ENCODE results near the gene LY6G6D.

The LY6G6D gene

GRCh38 chr6:31734247-31734820, 19.2 kb downstream of the LY6G6D start:
- no peak for DNase-seq (ENCODE audit: low read depth)
- peak overlapping the region; percentile 100 for H3K4me3 ChIP-seq (ENCODE audit: low read depth, low read length)
- TF ChIP-seq CTCF (IDR thresholded peaks at IDR 0.05; ENCODE audit: low read depth, low read length): no peak
- no peak for TF ChIP-seq POLR2A (IDR thresholded peaks at IDR 0.05; ENCODE audit: extremely low read depth, insufficient read length)
- TF ChIP-seq MAX (IDR thresholded peaks at IDR 0.05; ENCODE audit: low read depth, low read length): no peak
- no peak for TF ChIP-seq MYC (IDR thresholded peaks at IDR 0.05; ENCODE audit: low read depth, low read length)

GRCh38 chr6:31734821-31735406, 19.8 kb downstream of the LY6G6D start:
- TF ChIP-seq MYC (IDR thresholded peaks at IDR 0.05; ENCODE audit: low read depth, low read length) (peak; percentile 85), CTCF (IDR thresholded peaks at IDR 0.05; ENCODE audit: low read depth, low read length) (no peak), POLR2A (IDR thresholded peaks at IDR 0.05; ENCODE audit: extremely low read depth, insufficient read length) (peak; percentile 59), MAX (IDR thresholded peaks at IDR 0.05; ENCODE audit: low read depth, low read length) (peak; percentile 71)
- peak overlapping the region; percentile 100 for H3K4me3 ChIP-seq (ENCODE audit: low read depth, low read length)
- peak; percentile 95 for DNase-seq (ENCODE audit: low read depth)

- peak; percentile 87 for TF ChIP-seq POLR2A (IDR thresholded peaks at IDR 0.05; ENCODE audit: extremely low read depth, insufficient read length)
- peak; percentile 20; the same call in 1 of the 2 replicates for TF ChIP-seq MAX (IDR thresholded peaks at IDR 0.05; ENCODE audit: low read depth, low read length)
- peak; percentile 57 for TF ChIP-seq MYC (IDR thresholded peaks at IDR 0.05; ENCODE audit: low read depth, low read length)
- TF ChIP-seq CTCF (IDR thresholded peaks at IDR 0.05; ENCODE audit: low read depth, low read length): no peak
- peak within 1 kb of the TSS; percentile 100 for H3K4me3 ChIP-seq (ENCODE audit: low read depth, low read length)
- peak; percentile 99 for DNase-seq (ENCODE audit: low read depth)
Observed at GRCh38 chr6:31736021-31736767, 21.0 kb downstream of the LY6G6D start, which contains the start of gene CLIC1. Gene CLIC1, minus strand, starts transcription at chr6:31736530. Its CDS starts 230 bp downstream, at chr6:31736300.

GRCh38 chr6:31736768-31737314, 21.7 kb downstream of the LY6G6D start:
- peak; percentile 53 for DNase-seq (ENCODE audit: low read depth)
- no peak for TF ChIP-seq MYC (IDR thresholded peaks at IDR 0.05; ENCODE audit: low read depth, low read length)
- TF ChIP-seq POLR2A (IDR thresholded peaks at IDR 0.05; ENCODE audit: extremely low read depth, insufficient read length): no peak
- TF ChIP-seq MAX (IDR thresholded peaks at IDR 0.05; ENCODE audit: low read depth, low read length): no peak
- TF ChIP-seq CTCF (IDR thresholded peaks at IDR 0.05; ENCODE audit: low read depth, low read length): no peak
- peak overlapping the region; percentile 100 for H3K4me3 ChIP-seq (ENCODE audit: low read depth, low read length)

GRCh38 chr6:31737315-31737990, 22.3 kb downstream of the LY6G6D start:
- H3K4me3 ChIP-seq (ENCODE audit: low read depth, low read length): peak overlapping the region; percentile 100
- DNase-seq (ENCODE audit: low read depth): peak; percentile 94
- TF ChIP-seq MYC (IDR thresholded peaks at IDR 0.05; ENCODE audit: low read depth, low read length) (no peak; the same call in 1 of the 2 replicates), CTCF (IDR thresholded peaks at IDR 0.05; ENCODE audit: low read depth, low read length) (no peak), MAX (IDR thresholded peaks at IDR 0.05; ENCODE audit: low read depth, low read length) (no peak), POLR2A (IDR thresholded peaks at IDR 0.05; ENCODE audit: extremely low read depth, insufficient read length) (no peak)
